Nephron progenitor cell (in vitro differentiated cells): ENCODE results near the gene KRTAP10-2.

ENCODE experiments used
- DNase-seq: peaks from one replicate; pipeline ENCODE4 v3.0.0; 2021
- H3K27ac Mint-ChIP-seq: 2 replicates; pipeline ENCODE4 v1.8.0; 2021; ENCODE audit warnings: mild to moderate bottlenecking, moderate library complexity, mixed read lengths
- H3K27me3 Mint-ChIP-seq: 2 replicates; pipeline ENCODE4 v1.8.0; 2021; ENCODE audit warnings: mild to moderate bottlenecking, low read depth, mixed read lengths; ENCODE audit not compliant: poor library complexity
- H3K36me3 Mint-ChIP-seq: 2 replicates; pipeline ENCODE4 v1.8.0; 2021; ENCODE audit warnings: low read depth, mixed read lengths
- H3K4me1 Mint-ChIP-seq: 2 replicates; pipeline ENCODE4 v1.8.0; 2021; ENCODE audit warnings: mixed read lengths
- H3K4me3 Mint-ChIP-seq: 2 replicates; pipeline ENCODE4 v1.8.0; 2021; ENCODE audit warnings: mild to moderate bottlenecking, moderate library complexity, mixed read lengths
- H3K9me3 Mint-ChIP-seq: 2 replicates; pipeline ENCODE4 v1.8.0; 2021; ENCODE audit warnings: mild to moderate bottlenecking, moderate library complexity, mixed read lengths
- TF ChIP-seq, protein P1 (sequence below): fragments of 200-600 bp; sonication (generic); IDR thresholded peaks from 2 replicates; pipeline ENCODE4 v1.5.0; 2021; ENCODE audit warnings: antibody characterized with exemption

KRTAP10-2 gene

DNA sequence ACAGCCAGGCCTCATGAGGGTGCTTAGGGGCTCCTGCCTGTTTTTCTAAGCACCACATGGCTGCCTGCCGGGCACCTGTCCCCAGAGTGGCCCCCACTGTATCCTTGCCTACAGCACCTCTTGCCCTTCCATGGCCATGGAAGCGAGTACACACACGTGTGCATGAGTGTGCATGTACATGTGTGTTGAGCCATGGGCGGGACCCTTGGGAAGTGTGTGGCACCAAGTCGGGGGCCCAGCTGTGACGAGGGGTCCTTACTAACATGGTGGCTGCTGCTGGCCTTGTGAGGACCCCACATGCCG, 37.1 kb downstream of the KRTAP10-2 start:
- Mint-ChIP-seq H3K4me3 (no peak overlapping the region), H3K27me3 (peaks cover 13% of the 10 kb centered on the region), H3K9me3 (no peaks in the 10 kb centered on the region), H3K27ac (no peak overlapping the region), H3K4me1 (peaks cover 27% of the 10 kb centered on the region), H3K36me3 (no peaks in the 10 kb centered on the region)
- TF ChIP-seq, protein P1, sequence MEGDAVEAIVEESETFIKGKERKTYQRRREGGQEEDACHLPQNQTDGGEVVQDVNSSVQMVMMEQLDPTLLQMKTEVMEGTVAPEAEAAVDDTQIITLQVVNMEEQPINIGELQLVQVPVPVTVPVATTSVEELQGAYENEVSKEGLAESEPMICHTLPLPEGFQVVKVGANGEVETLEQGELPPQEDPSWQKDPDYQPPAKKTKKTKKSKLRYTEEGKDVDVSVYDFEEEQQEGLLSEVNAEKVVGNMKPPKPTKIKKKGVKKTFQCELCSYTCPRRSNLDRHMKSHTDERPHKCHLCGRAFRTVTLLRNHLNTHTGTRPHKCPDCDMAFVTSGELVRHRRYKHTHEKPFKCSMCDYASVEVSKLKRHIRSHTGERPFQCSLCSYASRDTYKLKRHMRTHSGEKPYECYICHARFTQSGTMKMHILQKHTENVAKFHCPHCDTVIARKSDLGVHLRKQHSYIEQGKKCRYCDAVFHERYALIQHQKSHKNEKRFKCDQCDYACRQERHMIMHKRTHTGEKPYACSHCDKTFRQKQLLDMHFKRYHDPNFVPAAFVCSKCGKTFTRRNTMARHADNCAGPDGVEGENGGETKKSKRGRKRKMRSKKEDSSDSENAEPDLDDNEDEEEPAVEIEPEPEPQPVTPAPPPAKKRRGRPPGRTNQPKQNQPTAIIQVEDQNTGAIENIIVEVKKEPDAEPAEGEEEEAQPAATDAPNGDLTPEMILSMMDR, result no peak
- DNase-seq, result no peak

DNA sequence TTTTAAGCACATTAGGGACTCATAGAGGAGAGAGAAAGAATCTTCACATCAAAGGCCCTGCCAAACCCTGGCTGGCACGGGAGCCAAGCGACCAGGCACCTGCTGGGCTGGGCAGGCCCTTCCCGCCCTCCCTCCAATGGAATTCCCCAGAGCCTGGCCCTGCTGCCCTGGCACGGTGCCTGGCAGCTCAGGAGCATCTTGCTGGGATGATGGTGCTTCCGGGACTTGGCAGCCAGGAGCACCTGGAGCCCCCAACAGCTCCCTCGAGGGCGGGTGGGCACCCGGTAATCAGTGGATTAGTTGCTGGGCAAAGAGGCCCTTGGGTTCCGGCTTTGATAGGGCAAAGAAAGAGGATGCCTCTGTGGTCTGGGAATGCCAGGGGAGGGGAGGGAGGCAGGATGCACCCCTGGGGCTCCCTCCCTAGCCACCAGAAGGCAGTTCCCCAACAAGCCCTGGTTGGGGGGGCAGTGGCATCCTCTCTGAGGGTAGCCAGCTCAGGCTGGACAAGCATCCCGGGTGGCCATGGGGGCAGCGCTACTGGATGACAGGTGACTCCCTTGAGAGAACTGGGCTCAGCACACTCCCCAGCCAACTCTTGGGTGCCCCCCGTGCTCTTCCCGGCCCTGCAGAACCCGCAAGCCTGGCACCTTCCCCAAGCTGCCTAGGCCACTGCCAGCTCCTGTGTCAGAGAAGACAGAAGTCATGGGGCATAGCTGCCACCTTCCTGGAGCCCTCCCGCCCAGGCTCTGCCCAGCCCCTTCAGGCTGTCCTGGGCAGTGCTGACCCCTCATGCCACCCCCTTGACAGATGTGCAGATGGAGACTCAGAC, 37.7 kb downstream of the KRTAP10-2 start:
- H3K9me3 Mint-ChIP-seq, result no peaks in the 10 kb centered on the region
- H3K27me3 Mint-ChIP-seq, result peaks cover 9% of the 10 kb centered on the region
- peaks cover 25% of the 10 kb centered on the region for H3K4me1 Mint-ChIP-seq
- no peak overlapping the region for H3K27ac Mint-ChIP-seq
- no peak overlapping the region for H3K4me3 Mint-ChIP-seq
- H3K36me3 Mint-ChIP-seq, result no peaks in the 10 kb centered on the region
- DNase-seq, result no peak
- TF ChIP-seq, protein P1, result no peak

DNA sequence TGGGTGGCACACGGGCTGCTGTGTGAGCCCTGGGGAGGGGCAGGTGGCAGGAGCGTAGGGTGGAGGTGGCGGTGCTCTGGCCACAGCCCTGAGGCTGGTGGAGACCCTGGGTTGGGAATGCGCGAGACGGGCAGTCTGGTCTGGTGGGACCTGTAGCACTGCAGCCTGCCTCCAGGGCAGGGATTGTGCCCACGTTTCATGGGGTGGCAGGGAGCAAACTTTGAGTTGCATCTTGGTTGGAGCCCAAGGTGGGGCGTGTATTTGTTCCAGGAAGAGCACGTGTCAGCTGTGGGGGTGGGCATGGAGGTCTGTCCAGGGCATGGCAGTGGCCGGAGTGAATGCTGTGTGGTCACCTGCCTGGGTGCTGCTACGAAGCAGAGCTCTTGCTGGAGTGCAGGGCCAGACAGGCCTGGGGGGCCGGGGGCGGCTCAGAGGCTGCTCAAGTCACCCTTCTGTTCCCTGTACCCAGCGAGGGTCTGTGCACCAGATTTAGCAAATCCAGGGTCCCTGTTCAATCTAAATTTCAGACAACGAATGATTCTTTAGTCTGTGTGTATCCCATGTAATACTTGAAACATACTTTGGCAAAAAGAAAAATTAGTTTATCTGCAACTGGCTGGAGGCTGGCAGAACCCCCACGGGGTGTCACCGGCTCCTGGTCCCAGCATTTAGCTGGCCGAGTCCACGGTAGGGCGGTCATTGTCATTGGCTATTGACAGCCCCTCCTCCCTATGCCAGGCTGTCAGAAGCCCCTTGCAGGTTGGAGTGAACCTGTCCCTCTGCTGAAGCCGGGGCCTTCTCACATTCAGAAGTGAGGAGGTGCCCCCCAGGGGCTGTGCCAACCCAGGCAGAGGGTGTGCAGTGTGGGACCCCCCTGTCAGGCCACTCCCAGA, 38.6 kb downstream of the KRTAP10-2 start:
- peaks cover 9% of the 10 kb centered on the region for H3K27me3 Mint-ChIP-seq

DNA sequence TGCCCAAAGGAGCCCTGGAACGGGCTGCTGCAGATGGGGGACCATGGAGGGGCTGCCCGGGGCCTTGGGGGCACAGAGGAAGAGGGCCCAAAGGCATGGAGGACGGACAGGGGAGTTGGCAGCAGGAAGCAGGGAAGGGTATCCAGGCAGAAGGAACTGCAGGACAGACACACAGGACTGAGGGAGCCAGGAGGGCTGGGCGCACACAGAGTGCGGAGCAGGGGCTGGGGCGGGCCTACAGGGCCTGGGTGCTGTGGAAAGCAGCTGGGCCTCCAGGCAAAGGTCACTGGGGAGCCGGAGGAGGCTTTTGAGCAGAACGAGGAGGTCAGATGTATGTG, 39.4 kb downstream of the KRTAP10-2 start:
- peaks cover 11% of the 10 kb centered on the region for H3K4me1 Mint-ChIP-seq
- H3K36me3 Mint-ChIP-seq, result no peaks in the 10 kb centered on the region
- H3K9me3 Mint-ChIP-seq, result no peaks in the 10 kb centered on the region
- H3K27ac Mint-ChIP-seq, result no peak overlapping the region
- no peak overlapping the region for H3K4me3 Mint-ChIP-seq
- no peak for DNase-seq
- TF ChIP-seq, protein P1, result no peak
- H3K27me3 Mint-ChIP-seq, result peaks cover 9% of the 10 kb centered on the region

More for the DNA sequence above, 38.6 kb downstream of the KRTAP10-2 start:
- Mint-ChIP-seq H3K4me1 (peaks cover 17% of the 10 kb centered on the region), H3K27ac (no peak overlapping the region), H3K36me3 (no peaks in the 10 kb centered on the region), H3K9me3 (no peaks in the 10 kb centered on the region), H3K4me3 (no peak overlapping the region)
- TF ChIP-seq, protein P1, result no peak
- DNase-seq, result no peak

DNA sequence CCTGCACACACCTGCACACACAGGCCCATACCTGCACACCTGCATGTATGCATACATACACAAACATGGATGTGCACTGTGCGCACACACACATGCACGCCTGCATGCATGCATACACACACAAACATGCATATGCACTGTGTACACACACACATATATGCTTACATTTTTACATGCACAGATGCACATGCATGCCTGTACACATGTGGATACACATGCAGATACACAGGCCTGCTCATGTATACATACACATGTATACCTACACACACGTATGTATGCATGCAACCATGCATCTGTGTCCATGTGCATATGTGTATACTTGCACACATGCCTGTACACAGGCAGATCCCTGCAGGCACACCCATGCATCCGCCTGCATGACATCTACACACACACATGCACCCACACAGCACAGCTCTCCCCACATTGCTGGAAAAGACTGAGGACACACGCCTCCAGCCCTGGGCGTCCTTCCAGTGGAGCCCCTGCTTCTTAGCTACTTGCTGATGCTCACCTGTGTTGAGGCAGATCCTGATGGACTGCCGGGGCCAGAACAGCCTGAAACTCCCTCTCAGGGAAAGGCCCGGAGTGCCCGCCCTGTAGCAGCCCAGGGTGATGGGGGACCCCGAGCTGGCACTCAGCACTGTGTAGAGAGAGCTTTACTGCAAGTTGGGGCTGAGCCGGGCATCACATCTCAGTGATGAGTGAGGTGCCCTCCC, 39.9 kb downstream of the KRTAP10-2 start:
- Mint-ChIP-seq H3K4me1 (peaks cover 14% of the 10 kb centered on the region), H3K36me3 (no peaks in the 10 kb centered on the region), H3K4me3 (no peak overlapping the region), H3K27me3 (peaks cover 4% of the 10 kb centered on the region), H3K9me3 (no peaks in the 10 kb centered on the region), H3K27ac (no peak overlapping the region)
- TF ChIP-seq, protein P1, result no peak
- no peak for DNase-seq
